ENCODE measurements around the gene CLDN19.

CLDN19 gene

GRCh38 chr1:42739753-42740700, at the start of gene CLDN19:
Gene CLDN19 (minus strand): TSS chr1:42740236. CDS start chr1:42740063, 173 bp downstream.
- no peak for DNase-seq

- DNase-seq: no peak
Measured at GRCh38 chr1:42788021-42788420, 48.0 kb upstream of the CLDN19 start.

- DNase-seq: no peak
Measured at GRCh38 chr1:42786097-42786496, 46.1 kb upstream of the CLDN19 start.

- DNase-seq: no peak
Measured at GRCh38 chr1:42784946-42785693, 45.1 kb upstream of the CLDN19 start, which contains the start of gene TMEM269. Gene TMEM269 (plus strand): TSS chr1:42784991. CDS start chr1:42789894, 4,903 bp downstream.

GRCh38 chr1:42784547-42784945, 44.5 kb upstream of the CLDN19 start:
- no peak for DNase-seq

- DNase-seq: no peak
Measured at GRCh38 chr1:42783092-42783491, 43.1 kb upstream of the CLDN19 start.

GRCh38 chr1:42780176-42780575, 40.1 kb upstream of the CLDN19 start:
- DNase-seq: no peak

GRCh38 chr1:42779725-42780124, 39.7 kb upstream of the CLDN19 start:
- no peak for DNase-seq

GRCh38 chr1:42777852-42778251, 37.8 kb upstream of the CLDN19 start:
- no peak for DNase-seq

GRCh38 chr1:42776502-42776901, 36.5 kb upstream of the CLDN19 start:
- DNase-seq: no peak

- DNase-seq: no peak
Measured at GRCh38 chr1:42774928-42775526, 35.0 kb upstream of the CLDN19 start.

- no peak for DNase-seq
Measured at GRCh38 chr1:42773420-42773819, 33.4 kb upstream of the CLDN19 start.

GRCh38 chr1:42769811-42770210, 29.8 kb upstream of the CLDN19 start:
- DNase-seq: no peak

GRCh38 chr1:42768172-42768571, 28.1 kb upstream of the CLDN19 start:
- DNase-seq: no peak

- no peak for DNase-seq
Measured at GRCh38 chr1:42767510-42768000, 27.5 kb upstream of the CLDN19 start.

GRCh38 chr1:42766741-42767509, 26.9 kb upstream of the CLDN19 start, which contains the start of the genes C1orf50 and P3H1:
Gene C1orf50 (plus strand): TSS chr1:42767249. CDS start chr1:42767312, 63 bp downstream.
Gene P3H1 (minus strand): TSS chr1:42767028. CDS start chr1:42766971, 57 bp downstream.
- DNase-seq: peak; percentile 99

GRCh38 chr1:42765832-42766740, 26.1 kb upstream of the CLDN19 start:
- DNase-seq: peak; percentile 44

- no peak for DNase-seq
Measured at GRCh38 chr1:42765269-42765668, 25.2 kb upstream of the CLDN19 start.

- no peak for DNase-seq
Measured at GRCh38 chr1:42762269-42762668, 22.2 kb upstream of the CLDN19 start.

- no peak for DNase-seq
Measured at GRCh38 chr1:42761567-42761966, 21.5 kb upstream of the CLDN19 start.

GRCh38 chr1:42759114-42759513, 19.1 kb upstream of the CLDN19 start:
- no peak for DNase-seq

All from T1000 (cell line).